GM21367 (cell line): ENCODE results near the gene C1QTNF3.
"Not testable (repeated sequence)": the region's sequence is repeated elsewhere in the genome, so short reads cannot be mapped to it uniquely, and the experiment has no call there.

ENCODE experiments used
- ATAC-seq: cut with Tn5 transposase; IDR thresholded peaks from one replicate; pipeline ENCODE4 v1.9.1; 2021; ENCODE audit not compliant: unreplicated experiment

C1QTNF3 gene

GRCh38 chr5:34053133-34053532 lies 10.1 kb upstream of the C1QTNF3 start:
- ATAC-seq, result no peak

GRCh38 chr5:34051374-34051980 lies 8.5 kb upstream of the C1QTNF3 start:
- ATAC-seq, result no peak

- ATAC-seq, result no peak
These were observed 5.0 kb upstream of the C1QTNF3 start for GRCh38 chr5:34047774-34048572.

GRCh38 chr5:34047143-34047542 lies 4.1 kb upstream of the C1QTNF3 start:
- no peak for ATAC-seq

- no peak for ATAC-seq
These were observed 3.0 kb upstream of the C1QTNF3 start for GRCh38 chr5:34045996-34046395.

- ATAC-seq, result no peak
These were observed 2.0 kb upstream of the C1QTNF3 start for GRCh38 chr5:34045023-34045422.

GRCh38 chr5:34042321-34042720 lies 692 bp downstream of the C1QTNF3 start:
- no peak for ATAC-seq

GRCh38 chr5:34041247-34041972 lies 1.6 kb downstream of the C1QTNF3 start:
- no peak for ATAC-seq

- ATAC-seq, result no peak
These were observed 2.5 kb downstream of the C1QTNF3 start for GRCh38 chr5:34040472-34040871.

GRCh38 chr5:34039398-34040157 lies 3.4 kb downstream of the C1QTNF3 start:
- no peak for ATAC-seq

GRCh38 chr5:34038838-34039237 lies 4.2 kb downstream of the C1QTNF3 start:
- no peak for ATAC-seq

GRCh38 chr5:34038390-34038789 lies 4.6 kb downstream of the C1QTNF3 start:
- ATAC-seq, result no peak

GRCh38 chr5:34037726-34038125 lies 5.3 kb downstream of the C1QTNF3 start:
- ATAC-seq, result no peak

- no peak for ATAC-seq
These were observed 7.3 kb downstream of the C1QTNF3 start for GRCh38 chr5:34035756-34036155.

GRCh38 chr5:34034534-34035327 lies 8.3 kb downstream of the C1QTNF3 start:
- no peak for ATAC-seq

- no peak for ATAC-seq
These were observed 11.0 kb downstream of the C1QTNF3 start for GRCh38 chr5:34031966-34032365.

GRCh38 chr5:34031117-34031516 lies 11.9 kb downstream of the C1QTNF3 start:
- no peak for ATAC-seq

GRCh38 chr5:34030585-34030984 lies 12.4 kb downstream of the C1QTNF3 start:
- not testable (repeated sequence) for ATAC-seq

GRCh38 chr5:34030048-34030447 lies 13.0 kb downstream of the C1QTNF3 start:
- ATAC-seq, result no peak

- ATAC-seq, result no peak
These were observed 14.7 kb downstream of the C1QTNF3 start for GRCh38 chr5:34028349-34028748.
